Stimulated activated memory B cell treated with anti-CD40 and anti-IgM and Interleukin-4, amounts not matched to agents 10 μg/mL and 1 μg/mL and 100 μg/mL, for 72 hours (primary cell): ENCODE results near the gene CDH4.

Experiments
- ATAC-seq: fragments of 150-1000 bp; cut with Tn5 transposase; 2 replicates; pipeline ENCODE4 v1.10.0; 2021
- H3K27ac Mint-ChIP-seq: one replicate; pipeline ENCODE4 v1.8.0; 2022; ENCODE audit warnings: mild to moderate bottlenecking, mixed read lengths
- H3K27me3 Mint-ChIP-seq: one replicate; pipeline ENCODE4 v1.8.0; 2022; ENCODE audit warnings: mixed read lengths
- H3K36me3 Mint-ChIP-seq: one replicate; pipeline ENCODE4 v1.8.0; 2022; ENCODE audit warnings: mixed read lengths
- H3K4me1 Mint-ChIP-seq: one replicate; pipeline ENCODE4 v1.8.0; 2022; ENCODE audit warnings: mixed read lengths
- H3K4me3 Mint-ChIP-seq: one replicate; pipeline ENCODE4 v1.8.0; 2022; ENCODE audit warnings: mild to moderate bottlenecking, moderate library complexity, mixed read lengths
- H3K9me3 Mint-ChIP-seq: one replicate; pipeline ENCODE4 v1.8.0; 2022; ENCODE audit warnings: mixed read lengths

CDH4 gene

DNA sequence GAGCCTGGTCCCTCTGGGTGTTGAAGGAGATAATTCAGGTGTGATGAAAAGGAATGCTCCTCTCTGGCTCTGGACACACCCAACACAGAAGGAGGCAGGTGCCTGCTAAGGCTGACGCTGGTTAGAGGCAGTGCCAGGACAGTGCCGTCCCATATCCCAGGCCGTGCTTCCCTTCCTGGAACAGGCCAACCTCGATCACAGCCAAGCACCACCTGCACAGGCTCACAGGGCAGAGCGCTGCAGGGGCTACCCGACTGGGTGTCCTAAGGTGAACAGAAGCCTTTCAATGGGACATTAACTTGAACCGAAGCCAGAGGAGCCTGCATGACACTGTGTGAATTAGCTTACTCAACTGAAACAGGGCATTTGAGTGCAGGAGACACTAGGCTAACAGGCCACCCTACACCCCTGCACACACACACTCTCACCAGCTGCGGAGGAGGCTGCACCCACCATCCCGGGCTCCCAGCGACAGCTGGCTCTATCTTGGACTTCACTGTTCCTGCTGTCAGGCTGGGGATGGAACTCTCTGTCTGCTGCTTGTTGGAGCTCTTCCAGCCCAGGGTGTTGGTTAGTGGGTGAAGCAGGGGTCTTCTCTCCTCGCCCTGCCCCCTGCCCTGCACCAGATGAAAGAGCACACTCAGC, 466.4 kb downstream of the CDH4 start:
- peak; percentile 31 for ATAC-seq
- Mint-ChIP-seq H3K4me1 (peaks cover 8% of the 10 kb centered on the region), H3K36me3 (no peaks in the 10 kb centered on the region), H3K4me3 (no peak overlapping the region), H3K27ac (no peak overlapping the region), H3K27me3 (peaks cover 13% of the 10 kb centered on the region), H3K9me3 (no peaks in the 10 kb centered on the region)

DNA sequence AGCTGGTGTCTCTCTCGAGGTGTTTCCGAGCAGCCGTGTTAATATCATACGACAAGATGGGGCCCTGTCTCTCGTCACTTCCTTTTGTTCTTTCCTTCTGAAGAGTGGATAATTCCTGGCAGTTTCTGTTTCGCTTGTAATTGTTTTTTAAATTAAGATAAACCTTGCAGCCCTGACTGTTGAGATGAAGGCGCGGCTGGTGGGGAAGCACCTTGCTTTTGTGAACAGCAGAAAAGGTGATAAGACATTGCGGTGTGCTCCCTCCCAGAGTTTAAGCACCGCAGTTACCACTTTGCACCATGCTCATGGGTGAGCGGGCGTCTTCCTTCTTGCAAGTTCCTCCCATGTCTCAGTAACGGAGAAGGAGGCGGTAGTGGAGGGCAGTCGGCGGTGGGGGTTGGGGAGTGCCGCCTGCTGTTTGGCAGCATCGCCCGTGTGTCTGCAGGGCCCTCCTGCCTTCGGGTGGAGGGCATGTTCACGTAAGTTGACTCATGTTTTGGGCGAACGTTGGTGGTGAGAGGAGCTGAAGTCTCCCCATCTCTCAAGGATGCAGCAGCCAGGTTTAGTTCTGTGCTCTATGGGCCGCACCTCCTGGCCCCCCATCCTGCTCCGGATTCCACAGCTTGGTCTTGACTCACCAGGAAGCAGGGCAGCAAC, 467.8 kb downstream of the CDH4 start:
- Mint-ChIP-seq H3K36me3 (no peaks in the 10 kb centered on the region), H3K4me3 (peak overlapping the region; percentile 2), H3K27me3 (peaks cover 13% of the 10 kb centered on the region), H3K4me1 (peaks cover 8% of the 10 kb centered on the region), H3K9me3 (no peaks in the 10 kb centered on the region), H3K27ac (no peak overlapping the region)
- ATAC-seq = no peak

GRCh38 chr20:61720348-61720696, 468.3 kb downstream of the CDH4 start:
- no peak overlapping the region for H3K4me3 Mint-ChIP-seq

DNA sequence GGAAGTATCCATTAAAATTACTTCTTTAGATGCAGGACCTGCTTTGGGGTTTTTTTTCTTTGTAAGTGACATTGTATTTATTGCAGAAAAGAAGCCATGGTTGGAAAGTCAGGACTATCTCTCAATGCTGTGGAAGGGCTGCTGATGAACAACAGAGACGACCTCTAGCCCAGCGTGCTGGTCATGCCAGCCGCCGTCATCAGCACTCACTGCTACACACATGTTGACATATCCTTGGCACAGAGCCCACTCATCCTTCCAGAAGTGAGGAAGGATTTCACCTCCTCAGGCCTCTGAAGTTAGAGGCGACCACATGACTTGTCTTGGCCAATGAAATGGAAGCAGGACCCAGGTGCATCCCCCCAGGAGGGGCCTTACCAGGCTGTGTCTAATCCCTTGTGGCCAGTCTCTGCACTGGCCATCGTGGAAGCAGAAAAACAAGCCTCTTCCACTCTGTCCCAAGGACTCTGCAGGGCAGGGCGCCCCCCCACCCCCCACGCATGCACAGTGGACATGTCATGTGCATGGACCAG, 470.2 kb downstream of the CDH4 start:
- peaks cover 13% of the 10 kb centered on the region for H3K27me3 Mint-ChIP-seq
- no peak for ATAC-seq
- H3K4me3 Mint-ChIP-seq = no peak overlapping the region
- H3K36me3 Mint-ChIP-seq = no peaks in the 10 kb centered on the region
- H3K27ac Mint-ChIP-seq = no peak overlapping the region
- no peaks in the 10 kb centered on the region for H3K9me3 Mint-ChIP-seq
- H3K4me1 Mint-ChIP-seq = peaks cover 8% of the 10 kb centered on the region

More at GRCh38 chr20:61720348-61720696, 468.3 kb downstream of the CDH4 start:
- no peak for ATAC-seq
- Mint-ChIP-seq H3K4me1 (peaks cover 8% of the 10 kb centered on the region), H3K36me3 (no peaks in the 10 kb centered on the region), H3K27me3 (peaks cover 13% of the 10 kb centered on the region), H3K27ac (no peak overlapping the region), H3K9me3 (no peaks in the 10 kb centered on the region)

- Mint-ChIP-seq H3K4me1 (peaks cover 8% of the 10 kb centered on the region), H3K36me3 (no peaks in the 10 kb centered on the region), H3K9me3 (no peaks in the 10 kb centered on the region), H3K4me3 (no peak overlapping the region), H3K27ac (no peak overlapping the region), H3K27me3 (peaks cover 13% of the 10 kb centered on the region)
- peak; percentile 32 for ATAC-seq
Measured at GRCh38 chr20:61723529-61724257, 471.6 kb downstream of the CDH4 start.

GRCh38 chr20:61724376-61724775, 472.3 kb downstream of the CDH4 start:
- H3K27ac Mint-ChIP-seq = no peak overlapping the region
- ATAC-seq = peak; percentile 18
- H3K27me3 Mint-ChIP-seq = peaks cover 13% of the 10 kb centered on the region
- H3K9me3 Mint-ChIP-seq = no peaks in the 10 kb centered on the region
- H3K4me1 Mint-ChIP-seq = peaks cover 8% of the 10 kb centered on the region
- no peaks in the 10 kb centered on the region for H3K36me3 Mint-ChIP-seq
- H3K4me3 Mint-ChIP-seq = no peak overlapping the region

DNA sequence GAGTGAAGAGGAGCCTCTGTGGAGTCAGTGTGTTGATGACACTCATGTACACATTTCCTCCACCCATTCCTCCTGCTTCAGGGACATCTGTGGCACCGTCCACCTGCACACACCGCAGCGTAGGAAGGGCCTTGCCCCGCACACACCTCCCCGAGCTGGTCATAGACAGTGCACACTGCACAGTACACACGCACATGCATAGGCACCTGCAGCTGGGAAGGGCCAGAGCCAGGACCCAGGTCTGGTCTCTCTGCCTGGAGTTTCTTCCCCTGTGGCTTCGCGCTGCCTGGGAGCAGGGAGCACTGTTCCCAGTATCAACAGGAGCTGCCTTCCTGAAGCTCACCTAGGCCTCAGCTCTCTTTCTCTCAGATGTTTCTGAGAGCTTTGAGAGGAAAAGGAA, 473.1 kb downstream of the CDH4 start:
- H3K4me1 Mint-ChIP-seq = peaks cover under 1% of the 10 kb centered on the region

GRCh38 chr20:61725966-61726365, 473.9 kb downstream of the CDH4 start:
- H3K9me3 Mint-ChIP-seq = no peaks in the 10 kb centered on the region

More for the DNA sequence above, 473.1 kb downstream of the CDH4 start:
- no peak for ATAC-seq
- H3K36me3 Mint-ChIP-seq = no peaks in the 10 kb centered on the region
- no peak overlapping the region for H3K4me3 Mint-ChIP-seq
- no peaks in the 10 kb centered on the region for H3K9me3 Mint-ChIP-seq
- H3K27me3 Mint-ChIP-seq = peaks cover 5% of the 10 kb centered on the region
- H3K27ac Mint-ChIP-seq = no peak overlapping the region

DNA sequence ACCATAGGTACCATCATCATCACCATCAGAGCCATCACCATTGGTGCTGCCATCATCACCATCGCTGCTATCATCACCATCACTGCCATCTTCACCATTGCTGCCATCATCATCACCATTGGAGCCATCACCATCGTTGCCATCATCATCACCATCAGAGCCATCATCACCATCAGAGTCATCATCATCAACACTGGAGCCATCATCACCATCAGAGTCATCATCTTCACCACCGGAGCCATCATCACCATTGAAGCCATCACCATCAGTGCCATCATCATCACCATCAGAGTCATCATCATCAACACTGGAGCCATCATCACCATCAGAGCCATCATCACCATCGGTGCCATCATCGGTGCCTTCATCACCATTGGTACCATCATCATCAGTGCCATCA, 474.9 kb downstream of the CDH4 start:
- Mint-ChIP-seq H3K27ac (no peak overlapping the region), H3K36me3 (no peaks in the 10 kb centered on the region), H3K9me3 (no peaks in the 10 kb centered on the region), H3K27me3 (no peaks in the 10 kb centered on the region), H3K4me3 (no peak overlapping the region), H3K4me1 (no peaks in the 10 kb centered on the region)
- no peak for ATAC-seq

More at GRCh38 chr20:61725966-61726365, 473.9 kb downstream of the CDH4 start:
- no peak overlapping the region for H3K27ac Mint-ChIP-seq
- no peak for ATAC-seq
- H3K4me3 Mint-ChIP-seq = no peak overlapping the region
- H3K27me3 Mint-ChIP-seq = no peaks in the 10 kb centered on the region
- no peaks in the 10 kb centered on the region for H3K4me1 Mint-ChIP-seq
- no peaks in the 10 kb centered on the region for H3K36me3 Mint-ChIP-seq

DNA sequence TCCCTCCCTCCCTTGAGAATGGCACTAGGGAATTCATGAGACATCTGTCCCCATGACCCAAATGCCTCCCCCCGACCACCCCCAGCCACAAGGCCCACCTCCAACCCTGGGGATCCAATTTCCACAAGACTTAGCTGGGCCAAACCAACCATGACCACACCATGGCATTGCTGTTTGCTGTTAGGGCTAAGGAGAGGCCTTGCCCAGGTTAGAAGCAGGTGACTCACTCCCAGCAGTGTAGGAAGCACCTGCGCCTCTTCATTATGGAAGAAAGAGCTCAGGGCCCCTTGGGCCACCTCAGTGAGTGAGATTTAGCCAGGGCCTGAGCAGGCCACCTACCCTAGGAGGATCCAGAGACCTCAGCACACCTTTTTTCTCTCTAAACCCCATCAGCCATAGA, 475.7 kb downstream of the CDH4 start:
- H3K27ac Mint-ChIP-seq = no peak overlapping the region

DNA sequence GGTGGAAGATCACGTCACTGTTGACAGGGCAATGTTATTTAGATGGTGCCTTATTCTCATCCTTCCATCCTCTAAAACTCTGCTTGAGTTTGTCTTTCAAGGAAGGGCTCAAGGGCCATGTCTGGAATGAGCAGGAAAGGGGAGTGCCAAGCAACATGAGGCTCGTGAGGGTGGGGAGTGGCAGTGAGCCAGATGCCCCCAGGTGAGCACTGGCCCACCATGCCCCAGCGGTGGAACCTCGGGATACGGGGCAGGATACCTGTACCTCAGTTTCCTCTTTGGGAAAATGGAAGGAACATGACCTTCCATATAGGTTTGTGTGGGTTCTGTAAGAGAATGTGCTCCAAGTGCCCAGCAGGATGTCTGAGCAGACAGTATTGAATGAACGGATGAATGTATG, 476.3 kb downstream of the CDH4 start:
- Mint-ChIP-seq H3K27me3 (no peaks in the 10 kb centered on the region), H3K9me3 (no peaks in the 10 kb centered on the region), H3K27ac (no peak overlapping the region), H3K4me3 (no peak overlapping the region), H3K4me1 (no peaks in the 10 kb centered on the region), H3K36me3 (no peaks in the 10 kb centered on the region)
- no peak for ATAC-seq

More for the DNA sequence above, 475.7 kb downstream of the CDH4 start:
- no peaks in the 10 kb centered on the region for H3K27me3 Mint-ChIP-seq
- no peaks in the 10 kb centered on the region for H3K4me1 Mint-ChIP-seq
- no peak overlapping the region for H3K4me3 Mint-ChIP-seq
- no peak for ATAC-seq
- no peaks in the 10 kb centered on the region for H3K36me3 Mint-ChIP-seq
- no peaks in the 10 kb centered on the region for H3K9me3 Mint-ChIP-seq

- H3K27ac Mint-ChIP-seq = no peak overlapping the region
- H3K9me3 Mint-ChIP-seq = no peaks in the 10 kb centered on the region
- no peak for ATAC-seq
- H3K4me3 Mint-ChIP-seq = no peak overlapping the region
- H3K4me1 Mint-ChIP-seq = no peaks in the 10 kb centered on the region
- H3K36me3 Mint-ChIP-seq = no peaks in the 10 kb centered on the region
- no peaks in the 10 kb centered on the region for H3K27me3 Mint-ChIP-seq
Measured at GRCh38 chr20:61728786-61729770, 477.0 kb downstream of the CDH4 start.

- H3K4me3 Mint-ChIP-seq = no peak overlapping the region
- H3K36me3 Mint-ChIP-seq = no peaks in the 10 kb centered on the region
- ATAC-seq = peak; percentile 3
- H3K27ac Mint-ChIP-seq = no peak overlapping the region
- H3K9me3 Mint-ChIP-seq = no peaks in the 10 kb centered on the region
- H3K4me1 Mint-ChIP-seq = no peaks in the 10 kb centered on the region
- peaks cover 6% of the 10 kb centered on the region for H3K27me3 Mint-ChIP-seq
Measured at GRCh38 chr20:61730631-61731362, 478.7 kb downstream of the CDH4 start.
